ENCODE measurements around the gene COL5A3. TPM values are rescaled to one million over a fixed set of nuclear protein-coding genes. Genes with fewer than 3 reads are reported as not detected.
A peak's percentile ranks its signal among the peaks of the same experiment; 100 is the strongest.

The COL5A3 gene
- total RNA-seq, 2 experiments from 2014 or later: not detected

DNA sequence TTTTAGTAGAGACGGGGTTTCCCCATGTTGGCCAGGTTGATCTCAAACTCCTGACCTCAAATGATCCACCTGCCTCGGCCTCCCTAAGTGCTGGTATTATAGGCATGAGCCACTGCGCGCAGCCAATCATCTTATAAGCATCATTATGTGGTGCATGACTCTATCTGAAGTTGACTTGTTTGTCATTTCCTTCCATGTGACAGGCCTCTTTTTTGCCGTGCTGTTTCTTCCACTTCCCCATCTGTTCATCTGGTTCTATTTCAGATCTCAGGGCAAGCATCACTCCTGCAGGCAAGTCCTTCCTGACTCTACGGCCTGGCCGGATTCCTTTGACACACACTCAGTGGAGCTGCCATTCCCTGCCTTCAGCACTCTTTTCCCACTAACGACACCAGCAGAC lies 15.2 kb downstream of the COL5A3 start:
- Histone ChIP-seq H2AFZ (ENCODE audit: low read length) (no peak overlapping the region), H3K4me1 (ENCODE audit: insufficient read depth, low read length, poor library complexity, severe bottlenecking) (peaks cover 4% of the 10 kb centered on the region), H3K79me2 (ENCODE audit: insufficient read depth, low read depth, low read length) (no peaks in the 10 kb centered on the region), H3K36me3 (ENCODE audit: insufficient read depth, low read length) (no peaks in the 10 kb centered on the region), H3K9me3 (ENCODE audit: low read length) (no peaks in the 10 kb centered on the region), H3K4me3 (ENCODE audit: low read depth, low read length, poor library complexity, severe bottlenecking) (no peak overlapping the region), H3K27ac (ENCODE audit: low read depth, low read length, poor library complexity, severe bottlenecking) (no peak overlapping the region), H4K20me1 (ENCODE audit: insufficient read depth, low read length) (no peaks in the 10 kb centered on the region), H3K9me2 (ENCODE audit: insufficient read depth, low read length) (no peaks in the 10 kb centered on the region), H3K4me2 (ENCODE audit: low read length) (no peak overlapping the region; the same call in 1 of the 2 replicates)
- TF ChIP-seq, protein P1, sequence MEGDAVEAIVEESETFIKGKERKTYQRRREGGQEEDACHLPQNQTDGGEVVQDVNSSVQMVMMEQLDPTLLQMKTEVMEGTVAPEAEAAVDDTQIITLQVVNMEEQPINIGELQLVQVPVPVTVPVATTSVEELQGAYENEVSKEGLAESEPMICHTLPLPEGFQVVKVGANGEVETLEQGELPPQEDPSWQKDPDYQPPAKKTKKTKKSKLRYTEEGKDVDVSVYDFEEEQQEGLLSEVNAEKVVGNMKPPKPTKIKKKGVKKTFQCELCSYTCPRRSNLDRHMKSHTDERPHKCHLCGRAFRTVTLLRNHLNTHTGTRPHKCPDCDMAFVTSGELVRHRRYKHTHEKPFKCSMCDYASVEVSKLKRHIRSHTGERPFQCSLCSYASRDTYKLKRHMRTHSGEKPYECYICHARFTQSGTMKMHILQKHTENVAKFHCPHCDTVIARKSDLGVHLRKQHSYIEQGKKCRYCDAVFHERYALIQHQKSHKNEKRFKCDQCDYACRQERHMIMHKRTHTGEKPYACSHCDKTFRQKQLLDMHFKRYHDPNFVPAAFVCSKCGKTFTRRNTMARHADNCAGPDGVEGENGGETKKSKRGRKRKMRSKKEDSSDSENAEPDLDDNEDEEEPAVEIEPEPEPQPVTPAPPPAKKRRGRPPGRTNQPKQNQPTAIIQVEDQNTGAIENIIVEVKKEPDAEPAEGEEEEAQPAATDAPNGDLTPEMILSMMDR (conservative IDR thresholded peaks at IDR 0.05; ENCODE audit: low read length): no peak
- TF ChIP-seq EZH2phosphoT487 (IDR thresholded peaks at IDR 0.05; ENCODE audit: borderline replicate concordance, low read depth, low read length): no peak
- ChIA-PET CTCF (ENCODE audit: unreplicated experiment) (no interaction called here), POLR2A (no interaction called here)
- intact Hi-C loops (cut with micrococcal nuclease; ENCODE audit: unreplicated experiment): no loop called here
- DNase-seq (ENCODE audit: low spot score): peak; percentile 9
- no TSS peak for BruUV-seq (replicated peaks)

DNA sequence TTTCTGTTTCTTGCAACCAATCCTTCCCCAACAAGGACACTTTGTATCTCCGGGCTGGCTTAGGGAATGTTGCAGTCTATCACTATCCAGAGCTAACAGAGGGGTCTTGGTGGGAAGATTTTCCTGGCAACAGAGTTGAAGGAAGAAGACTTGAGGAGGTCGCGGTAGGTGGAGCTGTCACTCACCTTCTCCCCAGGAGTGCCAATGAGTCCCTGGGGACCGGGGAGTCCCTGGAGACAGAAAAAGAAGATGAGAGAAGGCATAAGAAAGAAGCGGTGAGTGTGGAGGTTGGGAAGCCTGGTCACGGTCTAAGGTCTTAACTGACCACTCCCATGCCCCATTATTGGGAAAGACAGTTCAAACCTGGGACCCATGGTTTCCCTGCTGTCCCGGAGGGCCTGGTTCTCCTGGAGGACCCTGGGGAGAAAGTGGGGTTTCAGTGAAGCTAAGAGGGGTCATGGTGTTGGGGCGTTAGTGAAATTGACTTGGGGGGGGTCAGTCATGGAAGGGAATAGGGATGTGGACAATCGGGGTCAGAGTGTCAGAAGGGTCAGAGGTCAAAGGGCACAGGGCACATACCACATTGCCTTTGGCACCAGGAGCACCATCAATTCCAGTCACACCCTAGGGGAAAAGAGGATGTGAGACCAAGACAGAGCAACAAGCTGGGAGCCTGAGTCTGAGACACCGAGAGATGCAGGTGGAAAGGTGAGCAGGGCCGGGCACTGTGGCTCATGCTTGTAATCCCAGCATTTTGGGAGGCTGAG lies 18.7 kb downstream of the COL5A3 start:
- Histone ChIP-seq H4K20me1 (ENCODE audit: insufficient read depth, low read length) (no peaks in the 10 kb centered on the region), H3K4me1 (ENCODE audit: insufficient read depth, low read length, poor library complexity, severe bottlenecking) (peaks cover 4% of the 10 kb centered on the region), H3K4me2 (ENCODE audit: low read length) (no peak overlapping the region), H3K4me3 (ENCODE audit: low read depth, low read length, poor library complexity, severe bottlenecking) (no peak overlapping the region), H3K9me2 (ENCODE audit: insufficient read depth, low read length) (no peaks in the 10 kb centered on the region), H2AFZ (ENCODE audit: low read length) (no peak overlapping the region), H3K27ac (ENCODE audit: low read depth, low read length, poor library complexity, severe bottlenecking) (no peak overlapping the region), H3K36me3 (ENCODE audit: insufficient read depth, low read length) (no peaks in the 10 kb centered on the region), H3K9me3 (ENCODE audit: low read length) (no peaks in the 10 kb centered on the region), H3K79me2 (ENCODE audit: insufficient read depth, low read depth, low read length) (no peaks in the 10 kb centered on the region)
- intact Hi-C loops (cut with micrococcal nuclease; ENCODE audit: unreplicated experiment): no loop called here
- POLR2A ChIA-PET: interaction anchor here (0.6 kb wide), 1 partner anchor 54 kb away, joined by 4 read pairs; no protein-coding TSS in a partner anchor
- TF ChIP-seq, protein P1 (conservative IDR thresholded peaks at IDR 0.05; ENCODE audit: low read length): no peak
- no peak for TF ChIP-seq EZH2phosphoT487 (IDR thresholded peaks at IDR 0.05; ENCODE audit: borderline replicate concordance, low read depth, low read length)
- no peak for DNase-seq (ENCODE audit: low spot score)
- BruUV-seq (replicated peaks): no TSS peak
- CTCF ChIA-PET (ENCODE audit: unreplicated experiment): no interaction called here

DNA sequence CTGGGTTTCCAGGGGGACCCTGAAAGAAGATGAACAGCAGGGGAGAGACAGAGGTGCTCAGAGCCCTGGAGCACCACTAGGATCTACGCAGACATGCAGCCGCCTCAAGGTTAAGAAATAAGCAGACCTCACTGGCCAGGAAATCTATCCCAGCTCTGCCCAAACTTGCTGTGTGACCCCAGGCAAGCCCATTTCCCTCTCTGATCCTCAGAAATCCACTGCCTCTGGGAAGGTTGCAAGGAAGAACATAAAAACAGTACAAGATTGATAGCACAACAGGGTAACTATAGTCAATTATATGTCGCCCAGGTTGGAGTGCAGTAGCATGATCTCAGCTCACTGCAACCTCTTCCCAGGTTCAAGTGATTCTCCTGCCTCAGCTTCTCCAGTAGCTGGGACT lies 20.8 kb downstream of the COL5A3 start:
- peaks cover 4% of the 10 kb centered on the region for H3K4me1 ChIP-seq (ENCODE audit: insufficient read depth, low read length, poor library complexity, severe bottlenecking)
- TF ChIP-seq EZH2phosphoT487 (IDR thresholded peaks at IDR 0.05; ENCODE audit: borderline replicate concordance, low read depth, low read length): no peak
- TF ChIP-seq, protein P1 (conservative IDR thresholded peaks at IDR 0.05; ENCODE audit: low read length): no peak
- ChIA-PET CTCF (ENCODE audit: unreplicated experiment) (no interaction called here), POLR2A (no interaction called here)
- no peak for DNase-seq (ENCODE audit: low spot score)
- H3K9me2 ChIP-seq (ENCODE audit: insufficient read depth, low read length): no peaks in the 10 kb centered on the region
- no peaks in the 10 kb centered on the region for H3K9me3 ChIP-seq (ENCODE audit: low read length)
- H3K36me3 ChIP-seq (ENCODE audit: insufficient read depth, low read length): no peaks in the 10 kb centered on the region
- no peak overlapping the region for H3K4me3 ChIP-seq (ENCODE audit: low read depth, low read length, poor library complexity, severe bottlenecking)
- no peak overlapping the region for H3K4me2 ChIP-seq (ENCODE audit: low read length)
- no peaks in the 10 kb centered on the region for H3K79me2 ChIP-seq (ENCODE audit: insufficient read depth, low read depth, low read length)
- BruUV-seq (replicated peaks): no TSS peak
- intact Hi-C loops (cut with micrococcal nuclease; ENCODE audit: unreplicated experiment): no loop called here
- no peaks in the 10 kb centered on the region for H4K20me1 ChIP-seq (ENCODE audit: insufficient read depth, low read length)
- no peak overlapping the region for H2AFZ ChIP-seq (ENCODE audit: low read length)
- no peak overlapping the region for H3K27ac ChIP-seq (ENCODE audit: low read depth, low read length, poor library complexity, severe bottlenecking)

Measured in OCI-LY7 (cell line).